H1 (cell line): Measurements from ENCODE around the gene ENOPH1. TPM values are rescaled to one million over a fixed set of nuclear protein-coding genes. Genes with fewer than 3 reads are reported as not detected.

ENCODE experiments used
- CTBP2 ChIP-seq: IDR thresholded peaks from 2 replicates; pipeline ENCODE4 v1.7.0; 2011; ENCODE audit warnings: borderline replicate concordance, mild to moderate bottlenecking, moderate library complexity, mixed read lengths, low read length; ENCODE audit not compliant: insufficient read depth, insufficient read length
- JUN ChIP-seq: IDR thresholded peaks from 2 replicates; pipeline ENCODE4 v1.6.1; 2011; ENCODE audit warnings: low read depth, mild to moderate bottlenecking, improper control_type of control experiment, low read length
- KDM4A ChIP-seq: IDR thresholded peaks from one replicate; pipeline ENCODE4 v1.7.1; 2012; ENCODE audit warnings: low read depth, mild to moderate bottlenecking, moderate library complexity, low read length, inconsistent platforms; ENCODE audit not compliant: severe bottlenecking
- PHF8 ChIP-seq: fragments of 200-600 bp; sonication (generic); conservative IDR thresholded peaks from 2 replicates; pipeline ENCODE4 v1.7.1; 2012; ENCODE audit warnings: low read depth, mild to moderate bottlenecking, inconsistent platforms, low read length, moderate library complexity
- POLR2A ChIP-seq, 2 experiments: IDR thresholded peaks; 1 replicate in 1 of 2; 2 replicates in 1 of 2; pipeline ENCODE4 v1.6.1; 2011; ENCODE audit warnings: low read depth in 2 of 2, low read length in 2 of 2, mild to moderate bottlenecking in 2 of 2; ENCODE audit errors: control extremely low read depth in 1 of 2
- POU5F1 ChIP-seq: IDR thresholded peaks from 2 replicates; pipeline ENCODE4 v1.6.1; 2011; ENCODE audit warnings: low read depth, mild to moderate bottlenecking, low read length, moderate library complexity
- RFX5 ChIP-seq: IDR thresholded peaks from 2 replicates; pipeline ENCODE4 v1.6.1; 2011; ENCODE audit warnings: low read depth, low read length, improper control_type of control experiment, borderline replicate concordance
- polyA plus RNA-seq, 7 experiments: library from polyadenylated mRNA; depleted of rRNA in 3 of 7; stranded (reverse) in 5 of 7; unstranded in 2 of 7; fragments of >200 nt in 5 of 7; fragments of 200-250 nt in 2 of 7; gene quantifications; 1 replicate in 5 of 7; 2 replicates in 1 of 7; 4 replicates in 1 of 7; pipeline versions ENCODE4 v1.2.1 to v1.2.3, GENCODE V29; 2011 to 2013; ENCODE audit warnings: missing spikeins in 2 of 7, mixed read lengths in 2 of 7
- total RNA-seq: library from RNA; stranded (reverse); fragmentation: NEBNext Ultra II Directional; extraction: Animal tissue kit (Norgen Biotek cat#: 25700); gene quantifications from 2 replicates; pipeline ENCODE4 v1.2.1, GENCODE V29; 2021

ENOPH1 gene
- total and polyA plus RNA-seq, 2 of the 8 experiments (the other 6 are each of a cell fraction or from before 2014, with no cell fraction given): 25.1 to 89.3 TPM

DNA sequence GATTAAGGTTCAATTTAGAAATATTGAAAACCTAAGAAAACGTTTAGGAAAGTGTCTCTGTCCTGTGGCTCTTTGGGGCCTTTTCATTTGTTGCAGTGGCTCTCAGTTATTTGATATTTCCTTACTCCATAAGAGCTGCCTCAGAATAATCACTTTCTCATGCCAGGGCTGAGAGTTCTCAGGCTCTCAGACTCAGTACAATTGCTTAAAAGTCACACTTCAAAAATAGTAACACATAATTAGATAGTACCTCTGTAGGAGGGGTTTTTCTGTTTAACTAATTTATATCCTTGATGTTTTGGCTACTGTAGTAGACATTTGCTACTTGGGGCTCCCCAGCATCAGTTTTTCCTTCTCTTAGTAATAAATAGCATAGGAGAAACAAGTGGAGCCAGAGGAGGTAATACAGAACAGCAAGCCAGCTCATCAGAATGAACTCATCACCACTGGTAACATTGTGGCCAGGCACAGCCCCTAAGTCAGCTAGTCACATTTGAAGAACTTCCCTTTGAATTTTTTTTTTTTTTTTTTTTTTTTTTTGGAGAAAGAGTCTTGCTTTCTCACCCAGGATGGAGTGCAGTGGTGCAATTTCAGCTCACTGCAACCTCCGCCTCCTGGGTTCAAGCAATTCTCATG is 48.6 kb upstream of the ENOPH1 start (continued):
- TF ChIP-seq POU5F1 (no peak), PHF8 (no peak), JUN (no peak), RFX5 (no peak), CTBP2 (no peak), POLR2A (IDR thresholded peaks at IDR 0.05; ENCODE audit: control extremely low read depth in 1 of 2, low read depth in 2 of 2, low read length in 2 of 2) (no peak), KDM4A (no peak)
- TF ChIP-seq, all 59 proteins: peak for 0
